Endodermal cell (in vitro differentiated cells): ENCODE results near the gene PTPRN2. TPM values are rescaled to one million over a fixed set of nuclear protein-coding genes. Genes with fewer than 3 reads are reported as not detected.

Experiments used
- DNase-seq: peaks from one replicate; pipeline ENCODE4 v3.0.0-alpha.2; 2017
- H3K27ac ChIP-seq: 2 replicates; pipeline ENCODE4 v1.5.1; 2013; ENCODE audit warnings: mild to moderate bottlenecking, low read depth, low read length, moderate library complexity
- H3K27me3 ChIP-seq: 2 replicates; pipeline ENCODE4 v1.6.1; 2013; ENCODE audit warnings: mild to moderate bottlenecking, low read length, moderate library complexity; ENCODE audit not compliant: insufficient read depth, control insufficient read depth, poor library complexity, severe bottlenecking
- H3K36me3 ChIP-seq: 2 replicates; pipeline ENCODE4 v1.7.0; 2013; ENCODE audit warnings: mild to moderate bottlenecking, low read length, moderate library complexity; ENCODE audit not compliant: control insufficient read depth, insufficient read depth
- H3K4me1 ChIP-seq: one replicate; pipeline ENCODE4 v1.7.0; 2013; ENCODE audit warnings: low read length; ENCODE audit not compliant: control insufficient read depth, insufficient read depth
- H3K4me3 ChIP-seq: 2 replicates; pipeline ENCODE4 v1.5.1; 2013; ENCODE audit warnings: mild to moderate bottlenecking, low read length, moderate library complexity
- H3K9ac ChIP-seq: 2 replicates; pipeline ENCODE4 v1.6.1; 2013; ENCODE audit warnings: mild to moderate bottlenecking, low read length, moderate library complexity; ENCODE audit not compliant: poor library complexity, severe bottlenecking; ENCODE audit errors: extremely low read depth
- H3K9me3 ChIP-seq: 2 replicates; pipeline ENCODE4 v1.6.1; 2013; ENCODE audit warnings: mild to moderate bottlenecking, low read length, moderate library complexity; ENCODE audit not compliant: control insufficient read depth
- H3K27ac Mint-ChIP-seq: 2 replicates; pipeline ENCODE4 v1.8.0; 2020; ENCODE audit warnings: mixed read lengths
- H3K27me3 Mint-ChIP-seq: 2 replicates; pipeline ENCODE4 v1.8.0; 2021; ENCODE audit warnings: mild to moderate bottlenecking, mixed read lengths; ENCODE audit not compliant: insufficient read depth
- H3K36me3 Mint-ChIP-seq: 2 replicates; pipeline ENCODE4 v1.8.0; 2020; ENCODE audit warnings: low read depth, mixed read lengths
- H3K4me1 Mint-ChIP-seq: 2 replicates; pipeline ENCODE4 v1.8.0; 2020; ENCODE audit warnings: mixed read lengths
- H3K4me3 Mint-ChIP-seq: 2 replicates; pipeline ENCODE4 v1.8.0; 2020; ENCODE audit warnings: mild to moderate bottlenecking, moderate library complexity, mixed read lengths
- H3K9me3 Mint-ChIP-seq: 2 replicates; pipeline ENCODE4 v1.8.0; 2020; ENCODE audit warnings: mild to moderate bottlenecking, mixed read lengths
- WGBS, 2 experiments: methylation state at CpG; one replicate each; pipeline versions ENCODE4 v1.1.5 to v1.1.7; 2013; ENCODE audit warnings: missing lambda C conversion rate in 2 of 2, mixed read lengths in 1 of 2; ENCODE audit not compliant: insufficient coverage in 1 of 2, insufficient read length in 1 of 2; 5-methylcytosine and 5-hydroxymethylcytosine counted together
- total RNA-seq, 2 donors: library from RNA; stranded (reverse); fragmentation: NEBNext Ultra II Directional in 1 of 2; extraction: Animal tissue kit (Norgen Biotek cat#: 25700) in 1 of 2; gene quantifications; 2 replicates in 1 of 2; 3 replicates in 1 of 2; pipeline ENCODE4 v1.2.1, GENCODE V29; 2021
- TF ChIP-seq, protein P1 (sequence below): fragments of 200-600 bp; sonication (generic); conservative IDR thresholded peaks from 2 replicates; pipeline ENCODE4 v1.5.0; 2021; ENCODE audit warnings: antibody characterized with exemption, mild to moderate bottlenecking

The PTPRN2 gene
- total RNA-seq, 2 donors from 2014 or later: 0.69 to 1.2 TPM

DNA sequence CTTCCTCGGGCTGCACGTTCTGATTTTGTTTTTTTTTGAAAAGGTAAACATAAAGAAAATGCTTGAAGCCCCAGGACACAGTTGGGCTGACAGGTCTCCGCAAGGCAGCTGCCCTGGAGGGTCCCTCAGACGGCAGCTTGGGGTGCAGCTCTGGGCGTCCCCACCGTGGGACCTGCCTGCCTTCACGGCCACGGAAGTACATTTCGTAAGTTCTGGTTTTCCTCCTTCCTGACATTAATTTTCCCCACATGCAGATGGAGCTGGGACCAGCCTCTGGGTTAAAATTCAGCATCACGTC lies 759.8 kb downstream of the PTPRN2 start:
- H3K27ac ChIP-seq: no peak overlapping the region
- no peaks in the 10 kb centered on the region for H3K4me1 ChIP-seq
- no peaks in the 10 kb centered on the region for H3K36me3 ChIP-seq
- Mint-ChIP-seq H3K4me1 (no peaks in the 10 kb centered on the region), H3K9me3 (no peaks in the 10 kb centered on the region), H3K4me3 (no peak overlapping the region), H3K27me3 (no peaks in the 10 kb centered on the region), H3K27ac (no peak overlapping the region), H3K36me3 (no peaks in the 10 kb centered on the region)
- TF ChIP-seq, protein P1, sequence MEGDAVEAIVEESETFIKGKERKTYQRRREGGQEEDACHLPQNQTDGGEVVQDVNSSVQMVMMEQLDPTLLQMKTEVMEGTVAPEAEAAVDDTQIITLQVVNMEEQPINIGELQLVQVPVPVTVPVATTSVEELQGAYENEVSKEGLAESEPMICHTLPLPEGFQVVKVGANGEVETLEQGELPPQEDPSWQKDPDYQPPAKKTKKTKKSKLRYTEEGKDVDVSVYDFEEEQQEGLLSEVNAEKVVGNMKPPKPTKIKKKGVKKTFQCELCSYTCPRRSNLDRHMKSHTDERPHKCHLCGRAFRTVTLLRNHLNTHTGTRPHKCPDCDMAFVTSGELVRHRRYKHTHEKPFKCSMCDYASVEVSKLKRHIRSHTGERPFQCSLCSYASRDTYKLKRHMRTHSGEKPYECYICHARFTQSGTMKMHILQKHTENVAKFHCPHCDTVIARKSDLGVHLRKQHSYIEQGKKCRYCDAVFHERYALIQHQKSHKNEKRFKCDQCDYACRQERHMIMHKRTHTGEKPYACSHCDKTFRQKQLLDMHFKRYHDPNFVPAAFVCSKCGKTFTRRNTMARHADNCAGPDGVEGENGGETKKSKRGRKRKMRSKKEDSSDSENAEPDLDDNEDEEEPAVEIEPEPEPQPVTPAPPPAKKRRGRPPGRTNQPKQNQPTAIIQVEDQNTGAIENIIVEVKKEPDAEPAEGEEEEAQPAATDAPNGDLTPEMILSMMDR: no peak
- no peak overlapping the region for H3K4me3 ChIP-seq
- DNase-seq: no peak
- no peaks in the 10 kb centered on the region for H3K27me3 ChIP-seq
- peaks cover 70% of the 10 kb centered on the region for H3K9me3 ChIP-seq
- no peak overlapping the region for H3K9ac ChIP-seq
- WGBS, 2 experiments: 90 to 93% methylated on average over 7 to 10 of the region's 10 CpGs

DNA sequence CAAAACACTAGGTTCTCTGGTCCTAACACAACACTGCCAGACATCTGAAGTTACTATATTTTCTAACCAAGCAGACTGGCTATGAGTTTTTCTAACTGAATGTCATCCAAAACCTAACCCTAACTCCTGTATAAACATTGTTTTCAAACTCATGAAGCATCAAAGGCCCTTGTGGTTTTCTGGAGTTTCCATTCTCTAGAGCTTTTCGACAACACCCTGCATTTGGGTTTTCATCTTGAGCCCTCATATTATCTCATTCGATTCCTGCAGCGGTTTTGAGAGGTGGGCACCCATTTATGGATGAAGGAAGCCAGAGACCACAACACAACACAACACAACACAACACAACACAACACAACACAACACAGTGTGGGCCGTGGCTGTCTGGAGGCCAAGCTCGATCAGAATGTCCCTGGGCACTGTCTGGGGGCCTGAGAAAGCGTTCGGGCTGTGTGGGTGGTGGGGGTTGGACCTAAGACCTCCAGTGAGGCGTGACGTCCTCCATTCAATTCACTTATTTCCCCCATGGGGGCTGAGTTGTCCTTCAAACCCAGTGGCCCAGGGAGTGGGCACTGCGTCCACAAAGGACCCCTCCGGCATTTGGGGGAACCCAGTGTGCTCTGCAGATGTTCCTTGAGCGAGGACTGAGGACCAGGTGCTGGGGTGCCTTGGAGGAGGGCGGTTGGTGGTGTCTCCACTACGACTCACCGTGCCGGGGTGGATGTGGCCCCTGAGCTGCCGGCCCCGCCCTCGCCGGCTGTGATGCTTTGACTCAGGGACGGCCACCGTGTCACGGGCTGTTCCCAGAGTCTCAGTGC lies 760.4 kb downstream of the PTPRN2 start:
- DNase-seq: no peak
- Mint-ChIP-seq H3K27me3 (no peaks in the 10 kb centered on the region), H3K4me1 (no peaks in the 10 kb centered on the region), H3K27ac (no peak overlapping the region), H3K36me3 (no peaks in the 10 kb centered on the region), H3K4me3 (no peak overlapping the region), H3K9me3 (no peaks in the 10 kb centered on the region)
- Histone ChIP-seq H3K4me1 (no peaks in the 10 kb centered on the region), H3K9ac (no peak overlapping the region), H3K36me3 (no peaks in the 10 kb centered on the region), H3K9me3 (peaks cover 70% of the 10 kb centered on the region), H3K27me3 (no peaks in the 10 kb centered on the region), H3K27ac (no peak overlapping the region), H3K4me3 (no peak overlapping the region)
- TF ChIP-seq, protein P1: no peak
- 82 to 91% methylated on average over 11 to 23 of the region's 23 CpGs for WGBS, 2 experiments

DNA sequence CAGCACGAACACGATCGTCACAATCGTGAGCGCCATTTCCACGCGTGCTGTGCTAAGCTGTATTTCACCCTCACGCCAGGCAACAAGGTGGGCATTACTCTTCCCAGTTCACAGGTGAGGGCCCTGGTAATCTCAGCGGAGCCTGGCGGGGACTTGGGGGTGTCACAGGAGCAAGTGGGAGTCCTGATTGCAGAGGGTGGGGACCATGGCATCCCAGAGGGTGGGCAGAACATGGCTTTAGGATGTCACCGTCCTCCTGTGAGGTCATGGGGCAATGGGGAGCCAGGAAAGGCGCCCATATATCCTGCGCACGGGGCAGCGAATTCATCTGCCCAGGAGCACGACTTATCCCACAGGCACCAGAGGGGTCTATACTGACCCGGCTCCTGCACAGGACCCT lies 761.1 kb downstream of the PTPRN2 start:
- no peak overlapping the region for H3K4me3 Mint-ChIP-seq
- H3K4me3 ChIP-seq: no peak overlapping the region

More for the DNA sequence above, 761.1 kb downstream of the PTPRN2 start:
- Histone ChIP-seq H3K27me3 (no peaks in the 10 kb centered on the region), H3K36me3 (no peaks in the 10 kb centered on the region), H3K27ac (no peak overlapping the region), H3K4me1 (no peaks in the 10 kb centered on the region), H3K9ac (no peak overlapping the region), H3K9me3 (peaks cover 70% of the 10 kb centered on the region)
- Mint-ChIP-seq H3K27ac (no peak overlapping the region), H3K9me3 (no peaks in the 10 kb centered on the region), H3K4me1 (no peaks in the 10 kb centered on the region), H3K27me3 (no peaks in the 10 kb centered on the region), H3K36me3 (no peaks in the 10 kb centered on the region)
- WGBS, 2 experiments: 86 to 87% methylated on average over 14 to 17 of the region's 17 CpGs
- DNase-seq: no peak
- TF ChIP-seq, protein P1: no peak
